Mucosa of descending colon (tissue), 3 donors: Measurements from ENCODE around the gene GANAB. TPM values are rescaled to one million over a fixed set of nuclear protein-coding genes. Genes with fewer than 3 reads are reported as not detected.
A peak's percentile ranks its signal among the peaks of the same experiment; 100 is the strongest.

Experiments
- ATAC-seq: fragments of 200-7000 bp; cut with Tn5 transposase; one replicate; pipeline ENCODE4 v1.9.1; 2020; ENCODE audit warnings: mild to moderate bottlenecking, moderate library complexity
- DNase-seq, 3 donors: peaks; one replicate each; pipeline ENCODE4 v3.0.0-alpha.2; 2020
- H3K36me3 ChIP-seq: fragments of 200-600 bp; one replicate; pipeline ENCODE4 v1.8.0; 2021; ENCODE audit warnings: low read depth, mild to moderate bottlenecking
- H3K4me1 ChIP-seq: fragments of 200-600 bp; one replicate; pipeline ENCODE4 v1.8.0; 2021; ENCODE audit warnings: low read depth, mild to moderate bottlenecking
- H3K4me3 ChIP-seq: fragments of 200-600 bp; one replicate; pipeline ENCODE4 v1.8.0; 2021; ENCODE audit warnings: mild to moderate bottlenecking
- H3K9me3 ChIP-seq: fragments of 200-600 bp; one replicate; pipeline ENCODE4 v1.8.0; 2021; ENCODE audit warnings: mild to moderate bottlenecking
- intact Hi-C, 2 donors: fragments of 100-400 bp; cut with DNase I in 1 of 2; cut with micrococcal nuclease in 1 of 2; formaldehyde crosslinking; loops; one replicate each; pipeline versions ENCODE4 v1.11.0 to v1.11.1; 2022; cut with DNase I, micrococcal nuclease
- total RNA-seq, 3 donors: library from RNA; stranded (reverse); fragmentation: NEBNext Ultra II Directional in 2 of 3; extraction: Animal tissue kit (Norgen Biotek cat#: 25700) in 2 of 3; gene quantifications; one replicate each; pipeline versions ENCODE4 v1.2.1 to v1.2.4, GENCODE V29; 2021 to 2023
- TF ChIP-seq, protein P1 (sequence below): fragments of 200-600 bp; IDR thresholded peaks from one replicate; pipeline ENCODE4 v1.8.0; 2022; ENCODE audit warnings: antibody characterized with exemption, mild to moderate bottlenecking
- donor health status: DM: no; HTN: no; CAD: no; lungs with moderate emphysema.
- donor health status: DM: no; HTN: no; CAD: no.
- donor health status: DM: no; HTN: yes; CAD: no.

GANAB gene
- total RNA-seq, 3 donors from 2014 or later, result 202 to 232 (median 223) TPM

- no peaks in the 10 kb centered on the region for H3K9me3 ChIP-seq
- H3K4me1 ChIP-seq, result peaks cover 22% of the 10 kb centered on the region
- TF ChIP-seq, protein P1, sequence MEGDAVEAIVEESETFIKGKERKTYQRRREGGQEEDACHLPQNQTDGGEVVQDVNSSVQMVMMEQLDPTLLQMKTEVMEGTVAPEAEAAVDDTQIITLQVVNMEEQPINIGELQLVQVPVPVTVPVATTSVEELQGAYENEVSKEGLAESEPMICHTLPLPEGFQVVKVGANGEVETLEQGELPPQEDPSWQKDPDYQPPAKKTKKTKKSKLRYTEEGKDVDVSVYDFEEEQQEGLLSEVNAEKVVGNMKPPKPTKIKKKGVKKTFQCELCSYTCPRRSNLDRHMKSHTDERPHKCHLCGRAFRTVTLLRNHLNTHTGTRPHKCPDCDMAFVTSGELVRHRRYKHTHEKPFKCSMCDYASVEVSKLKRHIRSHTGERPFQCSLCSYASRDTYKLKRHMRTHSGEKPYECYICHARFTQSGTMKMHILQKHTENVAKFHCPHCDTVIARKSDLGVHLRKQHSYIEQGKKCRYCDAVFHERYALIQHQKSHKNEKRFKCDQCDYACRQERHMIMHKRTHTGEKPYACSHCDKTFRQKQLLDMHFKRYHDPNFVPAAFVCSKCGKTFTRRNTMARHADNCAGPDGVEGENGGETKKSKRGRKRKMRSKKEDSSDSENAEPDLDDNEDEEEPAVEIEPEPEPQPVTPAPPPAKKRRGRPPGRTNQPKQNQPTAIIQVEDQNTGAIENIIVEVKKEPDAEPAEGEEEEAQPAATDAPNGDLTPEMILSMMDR, result no peak
- DNase-seq (no peak), ATAC-seq (peak; percentile 11)
- no peaks in the 10 kb centered on the region for H3K36me3 ChIP-seq
- intact Hi-C loops, result no loop called here
- H3K4me3 ChIP-seq, result peak overlapping the region; percentile 92
These were observed 805 bp downstream of the GANAB start for GRCh38 chr11:62645671-62645945.

GRCh38 chr11:62644220-62644619 lies 2.2 kb downstream of the GANAB start:
- TF ChIP-seq, protein P1, result no peak
- no peak for DNase-seq
- intact Hi-C loops, result no loop called here
- Histone ChIP-seq H3K36me3 (no peaks in the 10 kb centered on the region), H3K4me1 (peaks cover 22% of the 10 kb centered on the region), H3K4me3 (no peak overlapping the region), H3K9me3 (no peaks in the 10 kb centered on the region)
- no peak for ATAC-seq

- Histone ChIP-seq H3K4me3 (no peak overlapping the region), H3K9me3 (no peaks in the 10 kb centered on the region), H3K36me3 (peaks cover 27% of the 10 kb centered on the region), H3K4me1 (no peaks in the 10 kb centered on the region)
- ATAC-seq (no peak), DNase-seq (no peak)
- TF ChIP-seq, protein P1, result no peak
- intact Hi-C loops, result no loop called here
These were observed 13.9 kb downstream of the GANAB start for GRCh38 chr11:62632492-62632891.

DNA sequence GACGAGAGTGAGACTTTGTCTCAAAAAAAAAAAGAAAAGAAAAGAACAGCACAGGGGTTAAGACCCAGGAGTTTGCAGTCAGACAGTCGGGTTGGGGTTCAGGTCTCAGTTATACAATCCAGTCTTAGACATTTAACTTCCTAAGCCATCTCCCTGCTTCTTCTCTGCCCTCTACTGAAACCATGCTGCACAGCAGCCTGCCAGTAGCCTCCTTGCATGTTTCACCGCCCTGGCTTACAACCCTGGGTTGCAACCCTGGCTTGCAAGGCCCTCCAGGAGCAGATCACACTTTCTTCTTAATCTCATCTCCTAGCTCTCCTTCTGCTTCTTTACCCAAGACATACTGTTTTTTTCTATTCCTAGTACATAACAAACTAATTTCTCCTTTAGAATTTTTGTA lies 18.7 kb downstream of the GANAB start:
- H3K4me1 ChIP-seq, result no peaks in the 10 kb centered on the region
- ATAC-seq (no peak), DNase-seq (no peak)
- TF ChIP-seq, protein P1, result no peak
- H3K36me3 ChIP-seq, result peaks cover 27% of the 10 kb centered on the region
- intact Hi-C loops, result no loop called here
- no peaks in the 10 kb centered on the region for H3K9me3 ChIP-seq
- no peak overlapping the region for H3K4me3 ChIP-seq

DNA sequence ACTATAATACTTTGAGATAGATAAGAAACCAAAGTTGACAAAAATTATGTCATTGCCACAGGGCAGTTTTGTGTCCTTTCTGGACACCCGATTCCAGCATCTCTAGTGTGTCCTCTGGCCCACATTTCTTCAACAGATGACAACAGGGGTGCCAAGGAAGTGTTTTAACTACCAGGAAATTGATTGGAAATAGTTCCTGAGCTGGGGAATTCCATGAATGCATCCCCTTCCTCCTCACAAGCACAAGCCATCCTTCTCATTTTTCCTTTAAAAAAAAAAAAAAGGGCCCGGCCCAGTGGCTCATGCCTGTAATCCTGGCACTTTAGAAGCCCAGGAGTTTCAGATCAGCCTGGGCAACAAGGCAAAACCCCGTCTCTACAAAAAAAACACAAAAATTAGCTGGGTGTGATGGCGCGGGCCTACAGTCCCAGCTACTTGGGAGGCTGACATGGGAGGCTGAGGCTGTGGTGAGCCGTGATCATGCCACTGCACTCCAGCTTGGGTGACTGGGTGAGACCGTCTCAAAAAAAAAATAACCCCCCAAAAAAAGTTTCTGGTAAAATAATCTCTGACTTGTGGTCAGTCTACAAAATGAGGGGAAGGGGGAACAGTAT lies 23.8 kb downstream of the GANAB start:
- TF ChIP-seq, protein P1, result no peak
- intact Hi-C loops, result no loop called here
- no peak for ATAC-seq

More for the DNA sequence above, 23.8 kb downstream of the GANAB start:
- Histone ChIP-seq H3K4me1 (peaks cover 6% of the 10 kb centered on the region), H3K4me3 (no peak overlapping the region), H3K9me3 (no peaks in the 10 kb centered on the region), H3K36me3 (peaks cover 8% of the 10 kb centered on the region)
- no peak for DNase-seq
